A172 (cell line): Measurements from ENCODE around the gene PRMT5. TPM values are rescaled to one million over a fixed set of nuclear protein-coding genes. Genes with fewer than 3 reads are reported as not detected.

ENCODE experiments used
- DNase-seq: peaks from one replicate; pipeline ENCODE4 v3.0.0-alpha.2; 2015; ENCODE audit warnings: low spot score
- total RNA-seq: library from RNA; depleted of rRNA; stranded (reverse); fragments of >200 nt; shearing (Covaris generic); gene quantifications from 2 replicates; pipeline ENCODE4 v1.2.3, GENCODE V29; 2014; rRNA removed

The PRMT5 gene
- total RNA-seq, 1 experiment from 2014 or later: 181 TPM

DNA sequence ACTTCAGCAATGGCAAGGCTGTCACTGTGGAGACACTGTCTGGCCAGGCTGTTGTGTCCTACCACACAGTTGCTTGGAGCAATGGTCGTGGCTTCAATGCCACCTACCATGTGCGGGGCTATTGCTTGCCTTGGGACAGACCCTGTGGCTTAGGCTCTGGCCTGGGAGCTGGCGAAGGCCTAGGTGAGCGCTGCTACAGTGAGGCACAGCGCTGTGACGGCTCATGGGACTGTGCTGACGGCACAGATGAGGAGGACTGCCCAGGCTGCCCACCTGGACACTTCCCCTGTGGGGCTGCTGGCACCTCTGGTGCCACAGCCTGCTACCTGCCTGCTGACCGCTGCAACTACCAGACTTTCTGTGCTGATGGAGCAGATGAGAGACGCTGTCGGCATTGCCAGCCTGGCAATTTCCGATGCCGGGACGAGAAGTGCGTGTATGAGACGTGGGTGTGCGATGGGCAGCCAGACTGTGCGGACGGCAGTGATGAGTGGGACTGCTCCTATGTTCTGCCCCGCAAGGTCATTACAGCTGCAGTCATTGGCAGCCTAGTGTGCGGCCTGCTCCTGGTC, 53.3 kb downstream of the PRMT5 start:
- no peak for DNase-seq

DNA sequence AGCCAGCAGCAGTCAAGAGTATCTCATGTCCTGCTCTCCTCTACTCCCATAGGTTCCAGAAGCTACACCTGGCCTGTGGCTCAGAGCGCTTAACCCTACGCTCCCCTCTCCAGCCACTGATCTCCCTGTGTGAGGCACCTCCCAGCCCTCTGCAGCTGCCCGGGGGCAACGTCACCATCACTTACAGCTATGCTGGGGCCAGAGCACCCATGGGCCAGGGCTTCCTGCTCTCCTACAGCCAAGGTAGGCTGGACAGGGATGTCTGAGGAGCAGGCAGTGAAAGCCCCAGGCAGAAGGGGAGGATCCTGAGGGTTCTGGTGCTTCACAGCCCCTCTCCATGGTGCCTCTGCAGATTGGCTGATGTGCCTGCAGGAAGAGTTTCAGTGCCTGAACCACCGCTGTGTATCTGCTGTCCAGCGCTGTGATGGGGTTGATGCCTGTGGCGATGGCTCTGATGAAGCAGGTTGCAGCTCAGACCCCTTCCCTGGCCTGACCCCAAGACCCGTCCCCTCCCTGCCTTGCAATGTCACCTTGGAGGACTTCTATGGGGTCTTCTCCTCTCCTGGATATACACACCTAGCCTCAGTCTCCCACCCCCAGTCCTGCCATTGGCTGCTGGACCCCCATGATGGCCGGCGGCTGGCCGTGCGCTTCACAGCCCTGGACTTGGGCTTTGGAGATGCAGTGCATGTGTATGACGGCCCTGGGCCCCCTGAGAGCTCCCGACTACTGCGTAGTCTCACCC, 54.0 kb downstream of the PRMT5 start:
- DNase-seq: no peak

DNA sequence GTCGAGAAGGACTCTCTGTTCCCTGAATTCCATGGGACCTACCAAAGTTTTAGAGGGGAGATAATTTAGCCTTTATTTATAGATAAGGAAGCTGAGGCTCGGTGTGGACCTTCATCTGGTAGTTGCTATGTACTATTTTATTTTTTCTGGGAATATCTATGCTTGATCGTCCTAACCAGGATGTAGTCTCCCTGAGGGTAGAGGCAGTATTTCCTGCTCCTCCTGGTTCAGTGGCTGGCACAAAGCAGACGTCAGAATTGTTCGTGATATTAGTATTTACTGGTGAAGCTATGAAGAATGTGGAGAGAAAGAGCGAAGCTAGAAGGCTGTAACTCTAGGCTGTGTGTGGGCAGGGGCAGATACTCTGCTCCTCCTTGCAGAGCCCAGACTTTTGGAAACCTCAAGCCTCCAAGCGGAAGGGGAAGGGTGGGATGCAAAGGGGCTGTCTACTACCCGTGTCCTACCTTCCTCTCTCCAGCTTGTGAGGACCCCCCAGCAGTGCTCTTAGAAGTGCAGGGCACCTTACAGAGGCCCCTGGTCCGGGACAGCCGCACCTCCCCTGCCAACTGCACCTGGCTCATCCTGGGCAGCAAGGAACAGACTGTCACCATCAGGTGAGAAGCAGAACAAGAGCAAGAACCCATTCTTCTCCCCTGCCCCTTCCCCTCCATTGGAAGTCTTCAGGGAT, 56.2 kb downstream of the PRMT5 start:
- no peak for DNase-seq

DNA sequence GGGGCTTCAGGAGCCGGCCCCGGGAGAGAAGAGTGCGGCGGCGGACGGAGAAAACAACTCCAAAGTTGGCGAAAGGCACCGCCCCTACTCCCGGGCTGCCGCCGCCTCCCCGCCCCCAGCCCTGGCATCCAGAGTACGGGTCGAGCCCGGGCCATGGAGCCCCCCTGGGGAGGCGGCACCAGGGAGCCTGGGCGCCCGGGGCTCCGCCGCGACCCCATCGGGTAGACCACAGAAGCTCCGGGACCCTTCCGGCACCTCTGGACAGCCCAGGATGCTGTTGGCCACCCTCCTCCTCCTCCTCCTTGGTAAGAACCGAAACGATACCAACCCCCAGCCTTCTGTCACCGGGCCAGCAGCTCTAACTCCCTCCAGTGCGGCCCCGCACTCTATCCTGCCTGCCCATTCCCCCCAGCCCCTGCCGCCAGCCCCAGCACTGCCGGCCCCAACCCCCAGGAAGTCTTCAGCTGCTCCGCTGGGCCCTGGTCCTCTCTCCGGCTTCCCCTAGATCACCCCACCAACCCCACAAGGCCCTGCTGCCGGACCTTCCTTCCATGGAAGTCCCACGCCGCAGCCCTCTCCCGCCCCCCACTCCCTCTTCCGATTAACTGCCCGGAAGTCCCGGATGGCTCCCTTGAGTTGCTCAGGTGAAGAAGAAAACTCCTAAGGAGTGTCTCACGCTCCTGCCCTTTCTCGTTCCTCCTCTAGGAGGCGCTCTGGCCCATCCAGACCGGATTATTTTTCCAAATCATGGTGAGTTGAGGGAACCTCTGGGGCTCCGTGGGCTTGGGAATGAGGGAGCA, 56.9 kb downstream of the PRMT5 start:
- DNase-seq: peak; percentile 77

DNA sequence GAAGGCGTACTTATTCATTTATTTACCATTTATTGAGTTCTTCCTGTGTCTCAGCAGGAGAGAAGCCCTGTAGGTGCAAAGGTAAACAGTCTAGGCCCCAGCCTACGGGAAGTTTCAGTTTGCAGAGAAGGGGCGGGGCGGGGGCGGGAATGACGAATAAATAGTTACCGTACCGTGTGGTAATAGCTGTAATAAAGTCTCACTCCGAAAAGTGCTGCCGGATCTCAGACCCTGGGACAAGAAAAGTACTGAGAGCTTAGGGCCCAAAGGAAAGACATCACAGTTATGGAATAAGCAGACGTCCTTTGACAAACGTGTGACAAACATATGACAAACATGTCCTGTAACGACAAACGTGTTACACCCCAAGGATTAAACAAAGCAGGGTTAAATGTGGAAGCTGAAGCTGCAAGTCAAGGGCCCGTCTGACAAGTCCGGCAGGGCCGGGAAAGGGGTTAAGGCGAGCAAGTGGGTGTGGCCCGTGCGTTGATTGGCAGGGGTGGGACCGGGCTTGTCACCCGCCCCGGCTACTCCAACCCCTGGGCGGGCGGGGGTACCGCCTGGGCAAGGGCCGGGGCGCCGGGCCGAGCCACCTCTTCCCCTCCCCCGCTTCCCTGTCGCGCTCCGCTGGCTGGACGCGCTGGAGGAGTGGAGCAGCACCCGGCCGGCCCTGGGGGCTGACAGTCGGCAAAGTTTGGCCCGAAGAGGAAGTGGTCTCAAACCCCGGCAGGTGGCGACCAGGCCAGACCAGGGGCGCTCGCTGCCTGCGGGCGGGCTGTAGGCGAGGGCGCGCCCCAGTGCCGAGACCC, 57.7 kb downstream of the PRMT5 start, which contains the start of gene LRP10:
Gene LRP10 (plus strand): TSS at position 517 of the 809 bp plus-strand sequence. CDS start 564 bp downstream, outside the sequence.
- peak; percentile 70 for DNase-seq

DNA sequence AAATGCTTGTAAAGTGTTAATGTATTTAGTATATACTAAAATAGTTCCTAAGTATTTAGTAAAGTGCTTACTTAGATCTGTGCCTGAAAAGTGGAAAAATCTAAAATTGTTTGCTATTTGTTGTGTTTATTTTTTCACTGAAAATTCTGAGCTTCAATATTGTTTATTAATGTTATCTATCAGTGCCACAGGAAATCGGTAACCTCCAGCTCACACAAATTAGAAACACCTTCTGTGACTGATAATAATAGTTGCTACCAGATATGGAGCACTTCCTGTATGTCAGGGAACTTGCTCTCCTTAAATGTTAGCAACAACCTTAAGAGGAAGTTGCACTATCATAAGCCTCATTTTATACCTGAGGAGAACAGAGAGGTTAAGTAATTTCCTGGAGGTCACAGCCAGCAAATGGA, 58.4 kb downstream of the PRMT5 start:
- no peak for DNase-seq

Other genes starting within 250 kb of the PRMT5 start
- gene OXA1L, start 162.7 kb downstream of the PRMT5 start, total RNA-seq: 44.4 and 46.2 TPM in 2 replicates
- gene SLC7A7, start 113.9 kb downstream of the PRMT5 start, total RNA-seq: 0.74 TPM in 1 of 2 replicates, not detected in the other
- gene MRPL52, start 99.5 kb downstream of the PRMT5 start, total RNA-seq: 72.1 and 163 TPM in 2 replicates
- gene MMP14, start 92.8 kb downstream of the PRMT5 start, total RNA-seq: 82.4 and 92.9 TPM in 2 replicates
- gene LRP10, start 57.6 kb downstream of the PRMT5 start, total RNA-seq: 28.7 and 38.7 TPM in 2 replicates
- gene REM2, start 46.2 kb downstream of the PRMT5 start, total RNA-seq: not detected in 2 replicates
- 56.8 and 64.1 TPM in 2 replicates for gene RBM23, start 10.2 kb downstream of the PRMT5 start, total RNA-seq
- gene HAUS4, start 27.7 kb upstream of the PRMT5 start, total RNA-seq: 39.8 and 46.9 TPM in 2 replicates
- 47.5 and 65.5 TPM in 2 replicates for gene AJUBA, start 53.2 kb upstream of the PRMT5 start, total RNA-seq
- 6.9 and 8.1 TPM in 2 replicates for gene C14orf93, start 80.8 kb upstream of the PRMT5 start, total RNA-seq
- gene PSMB5, start 105.5 kb upstream of the PRMT5 start, total RNA-seq: 219 and 225 TPM in 2 replicates
- not detected in 2 replicates for gene PSMB11, start 112.8 kb upstream of the PRMT5 start, total RNA-seq
- 2.8 and 4.0 TPM in 2 replicates for gene CDH24, start 128.1 kb upstream of the PRMT5 start, total RNA-seq
- 53.6 and 58.8 TPM in 2 replicates for gene ACIN1, start 165.8 kb upstream of the PRMT5 start, total RNA-seq
- gene C14orf119, start 166.1 kb upstream of the PRMT5 start, total RNA-seq: 23.0 and 34.5 TPM in 2 replicates
- not detected in 2 replicates for gene CIROP, start 175.6 kb upstream of the PRMT5 start, total RNA-seq
- gene CEBPE, start 189.9 kb upstream of the PRMT5 start, total RNA-seq: 0.96 TPM in 1 of 2 replicates, not detected in the other